ENCODE data around the gene ANKLE1.
"Not testable (repeated sequence)": the region's sequence is repeated elsewhere in the genome, so short reads cannot be mapped to it uniquely, and the experiment has no call there.

ANKLE1 gene

GRCh38 chr19:17282488-17283125 is 906 bp downstream of the ANKLE1 start:
- peak; percentile 94 for DNase-seq (ENCODE audit: low spot score)

- no peak for DNase-seq (ENCODE audit: low spot score)
Measured at GRCh38 chr19:17283504-17283996, 1.8 kb downstream of the ANKLE1 start.

- no peak for DNase-seq (ENCODE audit: low spot score)
Measured at GRCh38 chr19:17285415-17286135, 3.9 kb downstream of the ANKLE1 start.

- DNase-seq (ENCODE audit: low spot score): no peak
Measured at GRCh38 chr19:17286263-17286662, 4.6 kb downstream of the ANKLE1 start.

GRCh38 chr19:17286752-17287151 is 5.1 kb downstream of the ANKLE1 start:
- DNase-seq (ENCODE audit: low spot score): no peak

- DNase-seq (ENCODE audit: low spot score): peak; percentile 91
Measured at GRCh38 chr19:17289489-17289888, 7.8 kb downstream of the ANKLE1 start.

- DNase-seq (ENCODE audit: low spot score): peak; percentile 97
Measured at GRCh38 chr19:17292301-17293074, 10.8 kb downstream of the ANKLE1 start.

GRCh38 chr19:17293605-17294004 is 11.9 kb downstream of the ANKLE1 start:
- no peak for DNase-seq (ENCODE audit: low spot score)

GRCh38 chr19:17294051-17294891 is 12.6 kb downstream of the ANKLE1 start:
- DNase-seq (ENCODE audit: low spot score): peak; percentile 91

- DNase-seq (ENCODE audit: low spot score): not testable (repeated sequence)
Measured at GRCh38 chr19:17295551-17295950, 13.8 kb downstream of the ANKLE1 start.

GRCh38 chr19:17296273-17296672 is 14.6 kb downstream of the ANKLE1 start:
- no peak for DNase-seq (ENCODE audit: low spot score)

GRCh38 chr19:17296976-17297375 is 15.3 kb downstream of the ANKLE1 start:
- DNase-seq (ENCODE audit: low spot score): no peak

GRCh38 chr19:17300992-17301619 is 19.4 kb downstream of the ANKLE1 start:
- no peak for DNase-seq (ENCODE audit: low spot score)

- no peak for DNase-seq (ENCODE audit: low spot score)
Measured at GRCh38 chr19:17302391-17303166, 20.9 kb downstream of the ANKLE1 start.

GRCh38 chr19:17303167-17303939 is 21.7 kb downstream of the ANKLE1 start, which contains the start of gene ABHD8:
Gene ABHD8, minus strand, starts transcription at chr19:17303425. Its CDS starts 1,809 bp downstream, at chr19:17301616.
- peak; percentile 89 for DNase-seq (ENCODE audit: low spot score)

- DNase-seq (ENCODE audit: low spot score): no peak
Measured at GRCh38 chr19:17303940-17304267, 22.2 kb downstream of the ANKLE1 start.

- DNase-seq (ENCODE audit: low spot score): no peak
Measured at GRCh38 chr19:17304386-17305215, 22.9 kb downstream of the ANKLE1 start.

- DNase-seq (ENCODE audit: low spot score): no peak
Measured at GRCh38 chr19:17305216-17305516, 23.5 kb downstream of the ANKLE1 start.

All from iPS-NIHi11 (cell line).